ENCODE data around the gene INPP5J.
"Not testable (repeated sequence)": the region's sequence is repeated elsewhere in the genome, so short reads cannot be mapped to it uniquely, and the experiment has no call there.

The INPP5J gene

DNA sequence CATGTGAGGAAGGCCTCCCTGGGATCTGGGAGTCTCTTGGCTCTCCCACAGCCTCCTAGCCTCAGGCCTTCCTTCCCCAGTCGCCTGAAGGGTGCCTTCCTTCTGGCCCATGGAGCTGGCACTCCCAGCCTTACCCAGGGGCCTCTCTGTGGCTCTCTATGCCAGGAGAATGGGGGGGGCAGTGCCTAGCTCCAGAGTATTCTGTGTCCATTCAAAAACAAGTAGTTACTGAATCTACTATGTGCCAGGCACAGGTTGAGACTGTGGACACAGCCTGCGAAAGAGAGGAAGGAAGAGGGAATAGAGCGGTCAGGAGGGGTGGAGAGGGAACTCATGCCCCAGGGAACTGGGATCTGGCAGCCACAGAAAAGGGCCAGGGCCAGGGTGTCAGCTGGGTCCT, 20.3 kb downstream of the INPP5J start:
- no peak for DNase-seq (ENCODE audit: low read depth in 2 of 2, low spot score in 1 of 2)

DNA sequence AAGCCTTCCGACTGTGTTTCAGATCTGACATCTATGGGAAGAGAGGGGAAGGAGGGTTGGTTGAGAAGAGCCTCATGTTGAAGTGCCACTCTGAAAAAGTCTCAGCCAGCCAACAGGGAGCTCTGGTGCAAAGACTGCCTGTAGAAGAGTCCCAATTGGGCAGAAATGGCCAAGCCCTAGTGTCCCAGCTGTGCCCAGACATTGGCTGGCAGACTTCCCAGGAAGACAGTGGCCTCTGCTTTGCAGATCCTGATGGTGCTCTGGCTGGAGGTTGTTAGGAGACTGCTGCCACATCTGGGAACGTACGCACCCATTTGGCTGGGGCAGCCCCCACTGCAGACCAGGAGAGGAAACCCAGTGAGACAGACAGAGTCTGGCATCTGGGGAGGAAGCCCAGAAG, 20.8 kb downstream of the INPP5J start:
- no peak for DNase-seq (ENCODE audit: low read depth in 2 of 2, low spot score in 1 of 2)

DNA sequence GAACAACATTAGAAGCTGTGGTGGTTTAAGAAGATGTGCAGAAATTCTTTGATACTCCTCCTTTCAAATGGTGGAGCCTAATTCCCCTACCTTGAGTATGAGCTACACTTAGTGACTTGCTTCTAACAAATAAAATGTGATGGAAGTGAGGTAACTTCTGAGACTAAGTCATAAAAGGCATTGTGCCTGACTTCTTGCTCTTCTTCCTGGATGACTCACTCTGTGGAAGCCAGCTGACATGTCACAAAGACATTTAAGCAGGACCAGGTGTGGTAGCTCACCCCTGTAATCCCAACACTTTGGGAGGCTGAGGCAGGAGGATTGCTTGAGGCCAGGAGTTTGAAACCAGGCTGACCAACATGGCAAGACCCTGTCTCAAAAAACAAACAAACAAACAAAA, 21.5 kb downstream of the INPP5J start:
- no peak for DNase-seq (ENCODE audit: low read depth in 2 of 2, low spot score in 1 of 2)

DNA sequence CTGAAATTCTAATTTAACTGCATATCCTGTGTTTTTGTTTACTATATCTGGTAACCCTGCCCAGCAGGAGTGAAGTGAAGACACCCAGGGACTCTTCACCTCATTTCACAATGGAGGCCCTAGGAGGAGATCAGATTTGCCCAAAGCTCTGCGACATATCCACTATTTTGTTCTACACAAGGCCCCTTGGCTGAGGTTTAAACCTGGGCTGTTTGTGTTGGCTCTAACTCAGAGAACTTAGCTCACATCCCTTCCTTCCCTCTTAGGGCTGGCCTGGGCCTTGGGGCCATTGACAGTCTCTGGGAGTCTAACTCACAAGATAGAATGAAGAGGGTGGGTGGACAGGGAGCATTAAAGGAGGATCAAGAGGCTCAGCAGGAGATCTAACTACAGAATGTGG, 25.7 kb downstream of the INPP5J start:
- DNase-seq (ENCODE audit: low read depth in 2 of 2, low spot score in 1 of 2): no peak

DNA sequence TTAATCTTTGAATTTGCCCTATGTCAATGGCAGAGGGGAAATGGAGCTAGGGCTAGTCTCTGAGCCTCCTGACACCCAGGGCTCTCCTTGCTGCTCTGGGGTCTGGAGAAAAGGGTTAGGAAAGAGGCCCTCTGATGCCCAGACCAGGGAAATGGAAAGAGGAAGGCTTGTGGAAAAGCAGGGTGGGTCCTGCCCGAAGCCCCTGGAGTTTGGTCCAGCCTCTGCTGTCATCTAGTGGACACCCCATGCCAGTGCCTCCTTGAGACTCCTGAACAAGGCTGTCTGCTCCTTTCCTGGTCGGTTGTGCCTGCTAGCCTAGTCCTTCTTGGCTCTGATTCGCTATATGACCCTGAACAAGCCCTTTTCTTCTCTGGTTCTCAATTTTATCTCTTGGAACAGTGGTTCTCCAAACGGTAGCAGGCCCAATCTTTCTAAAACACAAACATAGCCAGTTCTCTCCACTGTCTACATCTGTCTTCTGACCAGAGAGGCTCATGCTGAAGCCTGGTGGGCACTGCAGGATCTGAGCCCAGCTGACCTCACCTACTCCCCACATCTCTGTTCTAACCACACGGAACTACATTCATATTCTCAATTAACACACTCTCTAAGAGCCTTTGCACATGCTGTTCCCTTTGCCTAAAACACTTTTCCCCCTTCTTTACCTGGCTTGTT, 26.3 kb downstream of the INPP5J start:
- no peak for DNase-seq (ENCODE audit: low read depth in 2 of 2, low spot score in 1 of 2)

DNA sequence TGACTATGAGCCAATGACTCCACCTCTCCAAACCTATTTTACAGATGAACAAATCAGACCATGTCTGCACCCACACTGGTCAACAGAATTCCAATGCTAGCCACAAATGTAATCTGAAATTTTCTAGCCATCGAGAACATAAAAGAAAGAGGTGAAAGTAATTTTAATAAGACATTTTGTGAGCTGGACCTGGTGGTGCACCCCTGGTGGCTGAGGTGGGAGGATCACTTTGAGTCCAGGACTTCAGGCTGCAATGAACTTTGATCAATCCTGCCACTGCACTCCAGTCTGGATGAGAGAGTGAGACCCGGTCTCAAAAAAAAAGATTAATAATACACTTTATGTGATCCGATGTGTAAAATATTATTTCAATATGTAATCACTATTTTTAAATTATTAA, 27.8 kb downstream of the INPP5J start:
- DNase-seq (ENCODE audit: low read depth in 2 of 2, low spot score in 1 of 2): no peak

DNA sequence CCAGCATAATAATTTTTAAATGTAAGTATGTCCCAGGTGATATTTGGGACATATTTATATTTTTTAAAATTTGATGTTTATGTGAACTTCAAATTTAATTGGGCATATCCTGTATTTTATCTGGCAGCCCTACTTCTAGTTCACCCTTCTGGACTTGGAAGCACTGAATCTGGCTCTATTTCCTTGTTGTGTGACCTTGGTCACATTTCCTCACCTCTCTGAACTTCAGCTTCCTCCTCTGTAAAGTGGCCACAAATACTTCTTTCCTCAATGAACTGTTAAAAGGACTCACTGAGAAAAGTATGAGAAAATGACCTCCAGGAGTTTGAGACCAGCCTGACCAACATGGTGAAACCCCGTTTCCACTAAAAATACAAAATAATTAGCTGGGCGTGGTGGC, 29.1 kb downstream of the INPP5J start:
- DNase-seq (ENCODE audit: low read depth in 2 of 2, low spot score in 1 of 2): no peak

DNA sequence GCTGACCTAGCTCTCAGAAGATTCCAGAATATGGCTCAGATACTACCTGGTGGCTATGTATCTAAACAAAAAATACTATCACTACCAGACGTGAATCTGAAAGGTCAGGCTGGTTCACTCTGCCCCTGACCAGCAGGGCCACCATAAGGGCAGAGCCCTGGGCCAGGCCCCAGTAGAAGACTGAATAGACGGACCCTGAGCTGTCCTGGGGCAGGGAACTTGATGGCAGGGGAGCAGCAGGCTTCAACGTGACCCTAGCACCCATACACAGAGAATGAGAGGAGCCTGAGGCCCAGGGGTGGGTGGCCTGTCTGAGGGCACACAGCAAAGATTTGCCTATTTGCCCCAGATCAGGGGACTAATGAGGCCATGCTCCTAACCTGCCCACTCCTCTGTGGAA, 30.6 kb downstream of the INPP5J start:
- DNase-seq (ENCODE audit: low read depth in 2 of 2, low spot score in 1 of 2): no peak

DNA sequence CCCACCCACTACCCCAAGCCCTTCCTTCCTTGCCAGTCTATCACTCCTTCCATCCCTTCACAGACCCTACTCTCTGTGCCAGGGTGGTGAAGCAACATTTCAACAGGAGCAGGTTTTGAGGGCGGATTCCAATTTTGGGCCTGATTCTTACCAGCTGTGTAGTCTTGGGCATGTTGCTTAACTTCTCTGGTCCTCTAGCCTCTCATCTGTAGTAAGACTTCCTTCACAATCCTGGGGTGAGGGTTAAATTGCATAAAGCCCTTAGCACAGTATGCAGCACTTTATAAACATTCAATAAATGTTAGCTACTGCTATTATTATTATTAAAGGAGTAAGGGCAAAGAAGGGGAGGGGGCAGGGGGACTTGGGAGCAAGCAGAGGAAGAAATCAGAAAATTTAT, 32.2 kb downstream of the INPP5J start:
- no peak for DNase-seq (ENCODE audit: low read depth in 2 of 2, low spot score in 1 of 2)

DNA sequence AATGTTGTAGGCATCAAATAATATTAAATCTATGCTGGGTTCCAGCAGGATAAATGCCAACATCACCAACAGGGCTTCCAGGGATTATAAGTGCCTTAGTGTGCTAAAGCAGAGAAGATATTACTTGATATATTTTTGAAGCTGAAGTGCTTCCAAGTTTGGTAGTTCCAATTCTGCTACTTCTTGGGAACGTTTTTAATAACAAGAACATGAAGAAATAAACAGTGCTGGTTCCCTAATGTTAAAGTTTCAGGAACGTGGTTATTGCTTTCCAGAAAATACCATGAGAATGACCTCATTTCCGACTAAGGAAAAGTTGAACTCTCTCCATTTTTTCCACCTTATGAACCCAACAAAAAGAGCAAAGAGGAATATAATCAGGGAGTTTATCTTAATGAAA, 32.7 kb downstream of the INPP5J start:
- no peak for DNase-seq (ENCODE audit: low read depth in 2 of 2, low spot score in 1 of 2)

DNA sequence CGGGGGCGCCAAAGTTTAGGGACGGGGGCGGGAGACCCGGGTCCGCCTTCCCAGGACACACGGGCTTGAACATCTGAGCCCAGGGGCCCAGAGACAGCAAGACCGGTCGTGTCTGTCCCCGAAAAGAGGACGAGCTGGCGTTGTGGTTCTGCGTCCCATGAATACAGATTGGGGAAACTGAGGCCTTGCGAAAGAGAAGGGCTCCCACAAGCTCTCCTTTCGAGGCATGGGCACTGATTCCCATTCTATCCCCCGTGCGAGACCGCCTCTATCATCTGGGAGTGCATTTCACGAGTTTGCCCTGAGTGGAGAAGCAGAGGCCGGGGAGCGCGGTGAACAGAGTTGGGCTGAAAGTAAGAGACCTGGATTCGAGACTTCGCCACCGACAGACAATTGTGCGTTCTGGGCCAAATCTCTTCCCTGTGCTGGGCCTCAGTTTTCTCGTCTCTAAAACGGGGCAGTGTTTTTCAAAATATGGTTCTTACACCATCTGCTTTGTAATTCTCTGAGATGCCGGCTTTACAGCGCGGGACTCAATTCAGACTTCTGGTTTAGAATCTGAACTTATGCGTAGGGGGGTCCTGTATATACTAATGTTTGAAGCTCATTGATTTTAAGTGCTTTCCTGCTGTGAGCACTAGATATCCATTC, 37.7 kb downstream of the INPP5J start:
- DNase-seq (ENCODE audit: low read depth in 2 of 2, low spot score in 1 of 2): no peak

DNA sequence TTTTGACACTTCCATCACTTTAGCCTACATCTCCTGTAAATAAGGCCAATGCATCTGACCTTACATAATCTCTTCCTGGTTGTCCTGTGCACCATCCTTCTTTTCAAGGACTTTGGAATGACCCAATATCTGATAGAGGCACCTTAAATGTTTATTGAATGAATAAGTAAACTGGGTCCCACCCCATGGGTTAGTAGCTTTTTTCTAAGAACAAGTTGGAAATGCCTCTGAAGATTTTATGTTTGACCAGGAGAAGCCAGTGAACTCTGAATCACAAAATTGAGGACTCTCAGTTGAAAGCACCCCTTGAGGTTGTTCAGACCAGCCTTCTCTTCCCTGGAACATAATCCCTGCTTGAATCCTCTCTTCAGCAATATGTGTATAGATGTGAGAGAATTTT, 38.6 kb downstream of the INPP5J start:
- no peak for DNase-seq (ENCODE audit: low read depth in 2 of 2, low spot score in 1 of 2)

DNA sequence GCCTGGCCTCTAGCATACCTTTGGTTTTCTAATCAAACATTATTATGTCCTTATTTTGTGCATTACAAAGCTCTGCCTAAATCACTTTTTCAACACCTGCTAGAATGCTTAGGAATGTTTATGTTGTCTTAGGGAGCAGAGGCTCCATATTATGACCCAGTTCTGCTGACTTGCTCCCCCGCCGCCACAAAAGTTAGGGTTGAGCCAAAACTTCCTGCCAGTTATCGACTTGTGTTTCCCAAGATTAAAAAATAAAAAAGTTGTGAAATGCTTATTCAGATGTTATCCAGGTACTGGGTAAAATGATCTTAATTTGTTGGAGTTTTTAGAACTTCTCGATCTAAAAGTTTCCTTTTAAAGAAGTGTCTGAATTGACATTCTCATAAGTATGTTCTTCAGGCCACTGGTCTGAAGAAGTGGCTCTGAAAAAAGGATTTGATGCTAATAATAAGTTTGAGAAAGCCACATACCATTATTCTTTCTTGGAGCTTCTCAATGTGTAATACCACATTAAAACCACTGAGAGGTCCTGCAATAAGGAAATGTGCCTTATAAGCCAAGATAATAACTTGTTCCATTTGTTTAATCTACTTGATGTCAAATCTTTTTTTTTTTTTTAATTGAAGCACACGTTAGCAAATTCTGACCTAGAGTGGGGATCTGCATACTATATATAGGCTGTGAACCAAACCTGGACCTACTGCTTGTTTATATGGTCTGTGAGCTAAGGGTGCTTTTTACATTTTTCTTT, 39.4 kb downstream of the INPP5J start:
- DNase-seq (ENCODE audit: low read depth in 2 of 2, low spot score in 1 of 2): no peak

DNA sequence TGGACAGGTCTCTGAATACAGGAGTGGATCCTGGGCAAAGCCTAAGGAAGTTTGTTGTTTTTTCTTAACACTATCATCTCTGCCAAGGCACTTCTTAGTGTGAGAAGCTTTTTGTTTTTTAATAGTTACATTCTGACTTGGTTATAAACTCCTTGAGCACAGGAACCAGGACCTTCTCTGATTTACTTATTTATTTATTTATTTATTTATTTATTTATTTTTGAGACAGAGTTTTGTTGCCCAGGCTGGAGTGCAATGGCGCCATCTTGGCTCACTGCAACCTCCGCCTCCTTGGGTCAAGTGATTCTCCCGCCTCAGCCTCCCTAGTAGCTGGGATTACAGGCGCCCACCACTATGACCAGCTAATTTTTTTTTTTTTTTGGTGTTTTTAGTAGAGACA, 48.2 kb downstream of the INPP5J start:
- no peak for DNase-seq (ENCODE audit: low read depth in 2 of 2, low spot score in 1 of 2)

DNA sequence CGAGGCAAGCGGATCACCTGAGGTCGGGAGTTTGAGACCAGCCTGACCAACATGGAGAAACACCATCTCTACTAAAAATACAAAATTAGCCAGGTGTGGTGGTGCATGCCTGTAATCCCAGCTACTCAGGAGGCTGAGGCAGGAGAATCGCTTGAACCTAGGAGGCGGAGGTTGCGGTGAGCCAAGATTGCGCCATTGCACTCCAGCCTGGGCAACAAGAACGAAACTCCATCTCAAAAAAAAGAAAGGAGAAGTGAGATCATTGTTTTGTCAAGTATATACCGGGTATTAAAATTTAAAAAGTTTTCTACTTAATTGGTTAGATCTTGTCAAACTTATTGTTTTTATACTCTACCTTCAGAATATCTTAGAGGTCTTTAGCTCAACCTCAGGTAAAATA, 49.0 kb downstream of the INPP5J start:
- DNase-seq (ENCODE audit: low read depth in 2 of 2, low spot score in 1 of 2): not testable (repeated sequence)

DNA sequence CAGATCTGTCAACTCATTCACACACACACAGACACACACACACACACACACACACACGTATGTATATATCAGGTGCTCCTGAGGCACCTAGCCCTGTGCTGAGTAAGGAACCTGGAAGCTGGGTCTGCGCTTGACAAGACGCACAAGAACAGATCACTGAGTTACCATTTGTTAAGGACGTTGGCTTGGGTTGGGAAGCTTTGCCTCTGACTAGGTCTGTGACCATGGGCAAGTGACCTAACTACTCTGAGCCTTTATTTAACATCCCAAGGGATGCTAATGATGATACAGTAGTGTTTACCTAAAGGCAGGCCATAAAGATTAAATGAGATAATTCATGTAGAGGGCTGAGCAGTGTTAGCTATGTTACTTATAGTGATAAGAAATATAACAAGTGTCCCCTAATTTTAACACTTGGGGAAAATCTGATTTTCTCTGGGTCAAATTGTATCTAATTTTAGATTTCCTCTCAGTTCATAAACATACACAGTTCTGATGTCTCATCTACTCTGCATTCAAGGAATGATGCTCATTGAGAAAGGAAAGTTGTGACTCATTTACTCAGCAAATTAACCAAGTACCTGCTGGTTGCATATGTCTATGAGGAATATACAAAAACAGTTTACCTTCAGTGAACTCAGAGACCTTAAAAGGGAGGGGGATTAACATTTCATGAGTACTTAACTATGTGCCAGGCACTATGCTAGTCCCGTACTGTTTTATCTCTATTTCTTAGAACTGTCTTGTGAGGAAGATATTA, 50.8 kb downstream of the INPP5J start:
- no peak for DNase-seq (ENCODE audit: low read depth in 2 of 2, low spot score in 1 of 2)

DNA sequence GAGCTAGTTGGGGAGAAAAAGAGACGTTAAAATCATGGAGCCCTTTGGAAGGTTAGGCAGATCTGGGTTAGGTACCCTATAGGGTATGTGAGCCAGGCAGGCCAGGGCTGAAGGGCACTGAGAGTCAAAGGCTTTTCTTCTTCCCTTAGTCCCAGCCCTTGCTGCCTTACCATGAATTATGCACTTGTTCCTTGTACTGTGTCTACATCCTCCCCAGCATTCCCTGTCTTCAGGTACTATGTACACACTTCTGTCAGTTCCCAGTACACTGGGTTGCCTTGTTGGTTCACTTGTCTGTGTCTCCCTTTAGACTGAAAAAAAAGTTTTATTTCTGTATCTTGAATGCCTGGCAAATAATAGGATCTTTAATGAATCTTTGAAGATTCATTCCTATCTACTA, 54.2 kb downstream of the INPP5J start:
- DNase-seq (ENCODE audit: low read depth in 2 of 2, low spot score in 1 of 2): no peak

DNA sequence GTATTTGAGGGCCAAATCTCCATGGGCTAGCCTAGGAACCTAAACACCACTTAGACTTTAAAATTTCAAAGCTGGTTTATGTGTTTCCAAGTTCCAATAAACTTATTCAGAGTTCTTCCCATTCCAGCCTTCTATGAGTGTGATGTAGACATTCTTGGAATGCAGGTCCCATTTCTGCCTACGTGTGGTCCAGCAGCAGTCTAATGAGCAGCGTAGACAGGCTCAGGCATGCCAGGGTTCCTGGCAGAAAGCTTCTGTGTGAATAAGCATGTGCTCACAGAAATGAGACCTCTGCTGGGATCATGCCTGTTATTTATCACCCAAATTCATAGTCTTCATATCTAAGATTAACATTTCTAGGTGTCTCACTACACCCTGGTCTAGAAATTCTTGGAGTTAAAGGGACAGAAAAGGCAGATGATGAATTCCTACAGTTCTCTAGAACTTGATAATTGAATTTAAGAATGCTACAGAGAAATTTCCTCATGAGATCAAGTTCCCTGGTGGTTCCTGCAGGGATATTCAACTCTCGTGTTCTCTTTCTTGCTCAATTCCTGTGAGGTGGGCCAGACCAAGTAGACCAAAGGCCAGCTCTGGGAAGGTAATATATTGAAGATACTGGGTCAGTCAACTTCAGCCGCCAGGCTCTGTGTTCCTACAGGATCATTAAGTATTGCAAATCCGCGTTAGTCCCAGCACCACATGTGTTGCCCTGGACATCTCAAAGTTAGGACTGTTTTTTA, 54.8 kb downstream of the INPP5J start:
- DNase-seq (ENCODE audit: low read depth in 2 of 2, low spot score in 1 of 2): no peak

DNA sequence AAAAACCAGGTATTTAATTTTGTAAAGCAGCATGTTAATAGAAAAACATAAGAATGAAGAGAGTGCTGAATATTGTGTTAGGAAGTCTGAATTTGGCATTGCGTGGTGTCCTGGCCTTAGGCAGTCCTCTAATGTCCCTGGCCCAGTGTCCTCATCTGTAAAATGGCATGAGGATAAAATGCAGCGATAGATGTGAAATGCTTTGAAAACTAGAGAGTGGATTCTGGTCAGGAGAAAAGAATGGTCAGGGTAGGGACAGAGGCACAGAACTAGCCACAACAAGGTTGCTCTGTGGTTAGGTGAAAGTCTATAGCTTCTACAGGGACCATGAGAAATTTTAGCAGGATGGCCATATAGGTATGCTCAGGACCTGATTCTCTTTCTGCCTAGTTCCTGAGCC, 56.1 kb downstream of the INPP5J start:
- DNase-seq (ENCODE audit: low read depth in 2 of 2, low spot score in 1 of 2): no peak

DNA sequence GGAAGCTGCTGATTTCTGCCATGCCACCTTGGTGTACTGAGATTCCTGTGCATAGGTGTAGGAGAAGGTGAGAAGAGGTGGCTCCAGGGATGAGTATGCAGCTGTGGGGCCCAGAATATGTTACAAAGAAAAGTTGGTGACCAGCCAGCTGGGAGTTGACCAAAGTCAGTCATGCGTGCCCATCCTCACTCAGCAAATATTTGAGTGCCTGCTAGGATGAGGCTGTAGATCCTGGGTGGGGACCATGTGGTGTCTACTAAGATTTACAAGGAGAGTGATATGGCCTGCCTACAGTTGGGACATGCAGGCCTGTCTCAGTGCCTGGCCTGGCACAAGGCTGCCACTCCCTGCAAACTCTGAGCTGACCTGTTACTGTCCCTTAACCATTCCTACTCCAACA, 56.6 kb downstream of the INPP5J start:
- no peak for DNase-seq (ENCODE audit: low read depth in 2 of 2, low spot score in 1 of 2)

DNA sequence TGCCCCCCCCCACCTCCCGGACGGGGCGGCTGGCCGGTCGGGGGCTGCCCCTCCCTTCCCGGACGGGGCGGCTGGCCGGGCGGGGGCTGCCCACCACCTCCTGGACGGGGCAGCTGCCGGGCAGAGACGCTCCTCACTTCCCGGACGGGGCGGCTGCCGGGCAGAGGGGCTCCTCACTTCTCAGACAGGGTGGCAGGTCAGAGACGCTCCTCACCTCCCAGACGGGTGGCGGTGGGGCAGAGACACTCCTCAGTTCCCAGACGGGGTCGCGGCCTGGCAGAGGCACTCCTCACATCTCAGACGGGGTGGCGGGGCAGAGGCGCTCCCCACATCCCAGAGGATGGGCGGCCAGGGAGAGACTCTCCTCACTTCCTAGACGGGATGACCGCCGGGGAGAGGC, 61.2 kb downstream of the INPP5J start:
- no peak for DNase-seq (ENCODE audit: low read depth in 2 of 2, low spot score in 1 of 2)

Data from stimulated activated CD8-positive, alpha-beta memory T cell treated with anti-CD3 and anti-CD28 coated beads, Interleukin-4, amount 100 ng/mL, for 4 hours (primary cell).